Vagina (tissue), 2 donors: ENCODE data around the gene SLC28A1.

ENCODE experiments used
- POLR2AphosphoS5 ChIP-seq, 2 donors: sonication (generic); formaldehyde crosslinking; IDR thresholded peaks; one replicate each; pipeline ENCODE4 v1.9.0; 2017; ENCODE audit warnings: antibody characterized with exemption in 2 of 2, mild to moderate bottlenecking in 2 of 2, low read depth in 1 of 2; ENCODE audit not compliant: insufficient read depth in 1 of 2
- TF ChIP-seq, protein P1 (sequence below), 3 experiments: fragments of 450-650 bp in 2 of 3; fragments of 200-600 bp in 1 of 3; sonication (generic) in 1 of 3; IDR thresholded peaks; one replicate each; pipeline ENCODE4 v1.5.1; 2017 to 2019; ENCODE audit warnings: antibody characterized with exemption in 3 of 3, mild to moderate bottlenecking in 2 of 3, moderate library complexity in 2 of 3

GRCh38 chr15:84883466-84883865 lies 996 bp upstream of the SLC28A1 start:
- TF ChIP-seq, protein P1, sequence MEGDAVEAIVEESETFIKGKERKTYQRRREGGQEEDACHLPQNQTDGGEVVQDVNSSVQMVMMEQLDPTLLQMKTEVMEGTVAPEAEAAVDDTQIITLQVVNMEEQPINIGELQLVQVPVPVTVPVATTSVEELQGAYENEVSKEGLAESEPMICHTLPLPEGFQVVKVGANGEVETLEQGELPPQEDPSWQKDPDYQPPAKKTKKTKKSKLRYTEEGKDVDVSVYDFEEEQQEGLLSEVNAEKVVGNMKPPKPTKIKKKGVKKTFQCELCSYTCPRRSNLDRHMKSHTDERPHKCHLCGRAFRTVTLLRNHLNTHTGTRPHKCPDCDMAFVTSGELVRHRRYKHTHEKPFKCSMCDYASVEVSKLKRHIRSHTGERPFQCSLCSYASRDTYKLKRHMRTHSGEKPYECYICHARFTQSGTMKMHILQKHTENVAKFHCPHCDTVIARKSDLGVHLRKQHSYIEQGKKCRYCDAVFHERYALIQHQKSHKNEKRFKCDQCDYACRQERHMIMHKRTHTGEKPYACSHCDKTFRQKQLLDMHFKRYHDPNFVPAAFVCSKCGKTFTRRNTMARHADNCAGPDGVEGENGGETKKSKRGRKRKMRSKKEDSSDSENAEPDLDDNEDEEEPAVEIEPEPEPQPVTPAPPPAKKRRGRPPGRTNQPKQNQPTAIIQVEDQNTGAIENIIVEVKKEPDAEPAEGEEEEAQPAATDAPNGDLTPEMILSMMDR (IDR thresholded peaks at IDR 0.05) = no peak
- TF ChIP-seq POLR2AphosphoS5 (IDR thresholded peaks at IDR 0.05; ENCODE audit: insufficient read depth in 1 of 2, low read depth in 1 of 2) = no peak
